ENCODE data around the gene C2orf81. TPM values are rescaled to one million over a fixed set of nuclear protein-coding genes. Genes with fewer than 3 reads are reported as not detected.
A peak's percentile ranks its signal among the peaks of the same experiment; 100 is the strongest.

The C2orf81 gene
- total and polyA plus RNA-seq, 10 of the 15 experiments (the other 5 are each of a cell fraction or from before 2014, with no cell fraction given), result 0.10 to 9.8 (median 2.7) TPM

DNA sequence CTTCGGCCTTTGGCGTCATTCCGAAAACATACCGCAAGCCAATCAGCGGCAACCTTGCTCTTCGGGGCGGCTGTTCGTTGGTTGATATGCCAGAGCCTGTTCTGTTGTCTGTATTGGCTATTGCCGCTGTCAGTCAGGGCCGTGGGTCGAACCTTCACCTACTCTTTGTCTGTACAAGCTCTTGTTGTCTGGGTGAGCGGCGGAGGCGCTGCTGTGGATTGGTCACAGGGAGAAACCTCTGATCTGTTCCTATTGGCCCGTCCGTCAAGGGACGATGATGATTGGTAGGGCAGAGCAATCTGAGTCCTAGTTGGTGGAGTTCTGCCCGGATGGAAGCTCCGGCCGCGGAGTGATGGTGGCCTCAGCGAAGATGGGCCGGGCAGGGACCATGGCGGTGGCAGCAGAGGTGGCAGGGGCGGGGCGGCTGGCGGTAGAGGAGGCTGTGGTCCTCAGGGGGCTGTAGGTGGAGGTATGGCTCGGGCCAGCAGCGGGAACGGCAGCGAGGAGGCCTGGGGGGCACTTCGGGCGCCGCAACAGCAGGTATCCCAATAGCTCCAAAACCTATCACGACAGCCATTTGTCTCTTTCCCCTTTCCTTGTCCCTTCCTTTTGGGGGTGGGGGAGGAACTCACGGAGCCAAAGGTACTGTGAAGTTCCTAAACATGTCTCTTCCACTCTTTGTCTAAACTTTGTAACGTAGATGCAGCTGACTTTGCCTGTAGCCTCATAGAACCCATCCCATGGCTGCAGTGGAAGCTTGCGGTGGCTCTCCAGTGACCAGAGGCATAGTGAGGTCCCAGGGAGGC, 36.9 kb upstream of the C2orf81 start, which contains the start of gene WBP1 (continued):
- TF ChIP-seq RUNX3 (IDR thresholded peaks at IDR 0.05; ENCODE audit: low read length) (no peak; the same call in 1 of the 2 replicates), NR2F1 (conservative IDR thresholded peaks at IDR 0.05) (no peak), MEF2B (IDR thresholded peaks at IDR 0.05; ENCODE audit: partially characterized antibody, poor library complexity, severe bottlenecking) (no peak), ZBED1 (IDR thresholded peaks at IDR 0.05; ENCODE audit: borderline replicate concordance) (peak; percentile 47), RBBP5 (conservative IDR thresholded peaks at IDR 0.05) (no peak), HCFC1 (IDR thresholded peaks at IDR 0.05; ENCODE audit: low read length) (no peak; the same call in 1 of the 2 replicates), ESRRA (IDR thresholded peaks at IDR 0.05; ENCODE audit: low read length) (no peak), ZNF217 (IDR thresholded peaks at IDR 0.05) (no peak), BHLHE40 (IDR thresholded peaks at IDR 0.05; ENCODE audit: borderline replicate concordance in 1 of 2, low read depth in 2 of 2, low read length in 1 of 2) (no peak), SPI1 (IDR thresholded peaks at IDR 0.05; ENCODE audit: borderline replicate concordance, insufficient read depth, low read depth, low read length) (no peak), ATF7 (IDR thresholded peaks at IDR 0.05; ENCODE audit: low read depth) (peak; percentile 23; the same call in 1 of the 2 replicates), PAX5 (IDR thresholded peaks at IDR 0.05; ENCODE audit: borderline replicate concordance, low read depth, low read length) (no peak), TCF12 (IDR thresholded peaks at IDR 0.05; ENCODE audit: low read depth, low read length) (no peak), NBN (IDR thresholded peaks at IDR 0.05) (no peak), MXI1 (IDR thresholded peaks at IDR 0.05; ENCODE audit: low read depth, low read length) (no peak), ZNF384 (IDR thresholded peaks at IDR 0.05; ENCODE audit: borderline replicate concordance, low read depth, low read length) (no peak), ETV6 (conservative IDR thresholded peaks at IDR 0.05 in 1 of 2, IDR thresholded peaks at IDR 0.05 in 1 of 2; ENCODE audit: borderline replicate concordance in 1 of 2, low read depth in 1 of 2) (no peak), TARDBP (IDR thresholded peaks at IDR 0.05; ENCODE audit: borderline replicate concordance) (0 out of 2 replicates have a peak, but pooled peaks have one; percentile 43), SREBF1 (IDR thresholded peaks at IDR 0.05; ENCODE audit: low read length) (no peak), MYB (IDR thresholded peaks at IDR 0.05; ENCODE audit: borderline replicate concordance, low read depth, low read length) (no peak), NFXL1 (IDR thresholded peaks at IDR 0.05; ENCODE audit: borderline replicate concordance) (no peak), JUND (IDR thresholded peaks at IDR 0.05; ENCODE audit: low read depth, low read length) (no peak), BACH1 (IDR thresholded peaks at IDR 0.05; ENCODE audit: borderline replicate concordance) (0 out of 2 replicates have a peak, but pooled peaks have one; percentile 15), YBX1 (IDR thresholded peaks at IDR 0.05) (no peak)
- TF ChIP-seq, protein P1, sequence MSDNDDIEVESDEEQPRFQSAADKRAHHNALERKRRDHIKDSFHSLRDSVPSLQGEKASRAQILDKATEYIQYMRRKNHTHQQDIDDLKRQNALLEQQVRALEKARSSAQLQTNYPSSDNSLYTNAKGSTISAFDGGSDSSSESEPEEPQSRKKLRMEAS (IDR thresholded peaks at IDR 0.05; ENCODE audit: low read depth, low read length), result no peak
- TF ChIP-seq, protein P2, sequence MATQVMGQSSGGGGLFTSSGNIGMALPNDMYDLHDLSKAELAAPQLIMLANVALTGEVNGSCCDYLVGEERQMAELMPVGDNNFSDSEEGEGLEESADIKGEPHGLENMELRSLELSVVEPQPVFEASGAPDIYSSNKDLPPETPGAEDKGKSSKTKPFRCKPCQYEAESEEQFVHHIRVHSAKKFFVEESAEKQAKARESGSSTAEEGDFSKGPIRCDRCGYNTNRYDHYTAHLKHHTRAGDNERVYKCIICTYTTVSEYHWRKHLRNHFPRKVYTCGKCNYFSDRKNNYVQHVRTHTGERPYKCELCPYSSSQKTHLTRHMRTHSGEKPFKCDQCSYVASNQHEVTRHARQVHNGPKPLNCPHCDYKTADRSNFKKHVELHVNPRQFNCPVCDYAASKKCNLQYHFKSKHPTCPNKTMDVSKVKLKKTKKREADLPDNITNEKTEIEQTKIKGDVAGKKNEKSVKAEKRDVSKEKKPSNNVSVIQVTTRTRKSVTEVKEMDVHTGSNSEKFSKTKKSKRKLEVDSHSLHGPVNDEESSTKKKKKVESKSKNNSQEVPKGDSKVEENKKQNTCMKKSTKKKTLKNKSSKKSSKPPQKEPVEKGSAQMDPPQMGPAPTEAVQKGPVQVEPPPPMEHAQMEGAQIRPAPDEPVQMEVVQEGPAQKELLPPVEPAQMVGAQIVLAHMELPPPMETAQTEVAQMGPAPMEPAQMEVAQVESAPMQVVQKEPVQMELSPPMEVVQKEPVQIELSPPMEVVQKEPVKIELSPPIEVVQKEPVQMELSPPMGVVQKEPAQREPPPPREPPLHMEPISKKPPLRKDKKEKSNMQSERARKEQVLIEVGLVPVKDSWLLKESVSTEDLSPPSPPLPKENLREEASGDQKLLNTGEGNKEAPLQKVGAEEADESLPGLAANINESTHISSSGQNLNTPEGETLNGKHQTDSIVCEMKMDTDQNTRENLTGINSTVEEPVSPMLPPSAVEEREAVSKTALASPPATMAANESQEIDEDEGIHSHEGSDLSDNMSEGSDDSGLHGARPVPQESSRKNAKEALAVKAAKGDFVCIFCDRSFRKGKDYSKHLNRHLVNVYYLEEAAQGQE (IDR thresholded peaks at IDR 0.05; ENCODE audit: low read depth, low read length), result no peak
- TF ChIP-seq, protein P3, sequence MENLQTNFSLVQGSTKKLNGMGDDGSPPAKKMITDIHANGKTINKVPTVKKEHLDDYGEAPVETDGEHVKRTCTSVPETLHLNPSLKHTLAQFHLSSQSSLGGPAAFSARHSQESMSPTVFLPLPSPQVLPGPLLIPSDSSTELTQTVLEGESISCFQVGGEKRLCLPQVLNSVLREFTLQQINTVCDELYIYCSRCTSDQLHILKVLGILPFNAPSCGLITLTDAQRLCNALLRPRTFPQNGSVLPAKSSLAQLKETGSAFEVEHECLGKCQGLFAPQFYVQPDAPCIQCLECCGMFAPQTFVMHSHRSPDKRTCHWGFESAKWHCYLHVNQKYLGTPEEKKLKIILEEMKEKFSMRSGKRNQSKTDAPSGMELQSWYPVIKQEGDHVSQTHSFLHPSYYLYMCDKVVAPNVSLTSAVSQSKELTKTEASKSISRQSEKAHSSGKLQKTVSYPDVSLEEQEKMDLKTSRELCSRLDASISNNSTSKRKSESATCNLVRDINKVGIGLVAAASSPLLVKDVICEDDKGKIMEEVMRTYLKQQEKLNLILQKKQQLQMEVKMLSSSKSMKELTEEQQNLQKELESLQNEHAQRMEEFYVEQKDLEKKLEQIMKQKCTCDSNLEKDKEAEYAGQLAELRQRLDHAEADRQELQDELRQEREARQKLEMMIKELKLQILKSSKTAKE (IDR thresholded peaks at IDR 0.05; ENCODE audit: low read depth, poor library complexity, severe bottlenecking), result peak; percentile 67
